Stimulated activated naive B cell treated with anti-CD40 and anti-IgM and Interleukin-4, amounts not matched to agents 10 μg/mL and 1 μg/mL and 100 μg/mL, for 72 hours (primary cell): ENCODE results near the gene FAM13C.
"Not testable (repeated sequence)": the region's sequence is repeated elsewhere in the genome, so short reads cannot be mapped to it uniquely, and the experiment has no call there.

Experiments used
- ATAC-seq, 2 donors: fragments of 150-1000 bp; cut with Tn5 transposase; replicated peaks; 2 replicates each; pipeline ENCODE4 v1.10.0; 2021; ENCODE audit warnings: moderate library complexity in 1 of 2
- DNase-seq: peaks from one replicate; pipeline ENCODE4 v3.0.0; 2021
- H3K27ac Mint-ChIP-seq: one replicate; pipeline ENCODE4 v1.8.0; 2022; ENCODE audit warnings: mild to moderate bottlenecking, mixed read lengths
- H3K27me3 Mint-ChIP-seq, 2 donors: one replicate each; pipeline ENCODE4 v1.8.0; 2022; ENCODE audit warnings: mixed read lengths in 2 of 2
- H3K36me3 Mint-ChIP-seq, 2 donors: one replicate each; pipeline ENCODE4 v1.8.0; 2022; ENCODE audit warnings: mixed read lengths in 2 of 2, mild to moderate bottlenecking in 1 of 2
- H3K4me1 Mint-ChIP-seq, 2 donors: one replicate each; pipeline ENCODE4 v1.8.0; 2022; ENCODE audit warnings: mixed read lengths in 2 of 2, mild to moderate bottlenecking in 1 of 2
- H3K4me3 Mint-ChIP-seq, 2 donors: one replicate each; pipeline ENCODE4 v1.8.0; 2022; ENCODE audit warnings: mild to moderate bottlenecking in 2 of 2, mixed read lengths in 2 of 2, moderate library complexity in 1 of 2
- H3K9me3 Mint-ChIP-seq, 2 donors: one replicate each; pipeline ENCODE4 v1.8.0; 2022; ENCODE audit warnings: mixed read lengths in 2 of 2, mild to moderate bottlenecking in 1 of 2

FAM13C gene

GRCh38 chr10:59266321-59266720 lies 96.0 kb downstream of the FAM13C start:
- H3K36me3 Mint-ChIP-seq, result no peaks in the 10 kb centered on the region
- no peaks in the 10 kb centered on the region for H3K27me3 Mint-ChIP-seq
- no peak overlapping the region for H3K27ac Mint-ChIP-seq
- H3K4me1 Mint-ChIP-seq, result no peaks in the 10 kb centered on the region
- ATAC-seq (no peak), DNase-seq (no peak)
- peaks cover 0 to 2% of the 10 kb centered on the region in 2 donors for H3K9me3 Mint-ChIP-seq
- H3K4me3 Mint-ChIP-seq, result no peak overlapping the region

GRCh38 chr10:59265141-59265540 lies 97.2 kb downstream of the FAM13C start:
- Mint-ChIP-seq H3K36me3 (no peaks in the 10 kb centered on the region), H3K27ac (no peak overlapping the region), H3K4me3 (no peak overlapping the region), H3K4me1 (no peaks in the 10 kb centered on the region), H3K9me3 (peaks cover 0 to under 1% of the 10 kb centered on the region in 2 donors), H3K27me3 (no peaks in the 10 kb centered on the region)
- ATAC-seq (no peak), DNase-seq (no peak)

GRCh38 chr10:59258890-59259289 lies 103.5 kb downstream of the FAM13C start:
- Mint-ChIP-seq H3K27me3 (no peaks in the 10 kb centered on the region), H3K4me3 (no peak overlapping the region), H3K27ac (no peak overlapping the region), H3K4me1 (no peaks in the 10 kb centered on the region), H3K36me3 (no peaks in the 10 kb centered on the region), H3K9me3 (no peaks in the 10 kb centered on the region)
- ATAC-seq (no peak), DNase-seq (no peak)

GRCh38 chr10:59257224-59257623 lies 105.1 kb downstream of the FAM13C start:
- Mint-ChIP-seq H3K9me3 (no peaks in the 10 kb centered on the region), H3K36me3 (no peaks in the 10 kb centered on the region), H3K27ac (no peak overlapping the region), H3K27me3 (no peaks in the 10 kb centered on the region), H3K4me1 (no peaks in the 10 kb centered on the region), H3K4me3 (no peak overlapping the region)
- ATAC-seq (no peak), DNase-seq (no peak)

GRCh38 chr10:59255463-59255862 lies 106.9 kb downstream of the FAM13C start:
- Mint-ChIP-seq H3K27me3 (no peaks in the 10 kb centered on the region), H3K27ac (no peak overlapping the region), H3K9me3 (no peaks in the 10 kb centered on the region), H3K4me1 (no peaks in the 10 kb centered on the region), H3K36me3 (no peaks in the 10 kb centered on the region), H3K4me3 (no peak overlapping the region)
- DNase-seq (no peak), ATAC-seq (no peak)

DNA sequence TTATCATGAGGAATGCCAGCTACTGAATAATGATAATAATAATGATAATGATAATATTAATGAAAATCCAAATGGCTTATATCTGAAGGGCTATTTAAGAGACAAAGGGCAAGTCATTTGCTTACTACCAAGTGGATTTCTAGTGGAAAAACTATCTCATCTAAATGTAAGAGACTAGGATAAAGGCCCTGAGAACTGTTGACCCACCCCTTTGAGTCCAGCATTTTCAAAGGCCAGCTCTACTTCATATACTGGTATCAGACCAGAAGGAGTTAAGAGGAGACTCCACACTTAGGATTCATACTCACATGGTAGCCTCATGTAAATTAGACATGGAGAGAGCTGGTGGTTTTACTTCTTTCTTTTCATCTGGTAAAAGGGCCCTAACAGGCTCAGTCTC lies 109.9 kb downstream of the FAM13C start:
- ATAC-seq, result no peak
- DNase-seq, result no peak
- Mint-ChIP-seq H3K36me3 (no peaks in the 10 kb centered on the region), H3K27me3 (no peaks in the 10 kb centered on the region), H3K4me3 (no peak overlapping the region), H3K27ac (no peak overlapping the region), H3K4me1 (no peaks in the 10 kb centered on the region), H3K9me3 (no peaks in the 10 kb centered on the region)

DNA sequence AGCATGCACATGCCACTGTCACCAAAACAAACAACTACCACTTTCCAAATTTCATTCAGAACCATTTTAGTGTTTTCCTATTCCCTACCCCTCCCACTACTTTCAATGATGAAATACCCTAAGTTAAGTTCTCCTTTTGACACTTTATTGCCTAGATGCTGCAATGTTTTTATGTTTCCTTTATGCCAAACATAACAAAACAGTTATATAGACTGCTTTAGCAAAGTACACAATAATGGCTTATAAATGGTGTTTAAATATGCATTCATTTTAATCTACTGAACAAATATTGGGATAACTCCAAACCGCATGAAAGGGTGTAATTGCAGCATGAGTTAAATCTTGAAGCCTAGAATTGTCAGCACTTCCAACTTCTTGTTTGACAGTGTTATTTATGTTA lies 116.7 kb downstream of the FAM13C start:
- no peaks in the 10 kb centered on the region for H3K36me3 Mint-ChIP-seq
- no peak overlapping the region for H3K4me3 Mint-ChIP-seq
- ATAC-seq, result no peak
- H3K27me3 Mint-ChIP-seq, result peaks cover 0 to 5% of the 10 kb centered on the region in 2 donors
- H3K4me1 Mint-ChIP-seq, result no peaks in the 10 kb centered on the region
- DNase-seq, result no peak
- H3K27ac Mint-ChIP-seq, result no peak overlapping the region
- H3K9me3 Mint-ChIP-seq, result no peaks in the 10 kb centered on the region

DNA sequence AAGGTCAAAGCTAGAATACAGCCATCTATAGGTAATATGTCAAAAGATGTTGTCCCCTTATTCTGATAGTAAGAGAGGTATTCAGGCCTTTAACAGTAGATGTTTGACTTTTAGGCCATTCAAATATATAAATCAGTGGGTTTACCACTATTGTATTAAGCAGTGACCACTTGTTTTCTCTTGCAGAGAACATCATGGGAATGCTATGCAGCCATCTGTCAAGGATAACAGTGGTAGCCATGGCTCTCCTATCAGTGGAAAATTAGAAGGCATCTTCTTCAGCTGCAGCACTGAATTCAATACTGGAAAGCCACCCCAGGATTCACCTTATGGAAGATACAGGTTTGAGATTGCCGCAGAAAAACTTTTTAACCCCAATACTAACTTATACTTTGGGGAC lies 117.5 kb downstream of the FAM13C start:
- Mint-ChIP-seq H3K9me3 (no peaks in the 10 kb centered on the region), H3K36me3 (no peaks in the 10 kb centered on the region), H3K27me3 (peaks cover 0 to 5% of the 10 kb centered on the region in 2 donors), H3K4me3 (no peak overlapping the region), H3K4me1 (no peaks in the 10 kb centered on the region), H3K27ac (no peak overlapping the region)
- ATAC-seq (no peak), DNase-seq (no peak)

- Mint-ChIP-seq H3K27me3 (peaks cover 0 to 5% of the 10 kb centered on the region in 2 donors), H3K4me1 (no peaks in the 10 kb centered on the region), H3K27ac (no peak overlapping the region), H3K36me3 (no peaks in the 10 kb centered on the region), H3K4me3 (no peak overlapping the region), H3K9me3 (peaks cover 0 to 2% of the 10 kb centered on the region in 2 donors)
- ATAC-seq (no peak), DNase-seq (no peak)
These were observed 118.6 kb downstream of the FAM13C start for GRCh38 chr10:59243611-59244195.

- Mint-ChIP-seq H3K36me3 (no peaks in the 10 kb centered on the region), H3K27me3 (peaks cover 0 to 5% of the 10 kb centered on the region in 2 donors), H3K27ac (peak overlapping the region; percentile 37), H3K4me3 (no peak overlapping the region), H3K4me1 (no peaks in the 10 kb centered on the region), H3K9me3 (peaks cover 0 to 2% of the 10 kb centered on the region in 2 donors)
- no peak for DNase-seq
- no peak for ATAC-seq
These were observed 119.4 kb downstream of the FAM13C start for GRCh38 chr10:59242991-59243390.

DNA sequence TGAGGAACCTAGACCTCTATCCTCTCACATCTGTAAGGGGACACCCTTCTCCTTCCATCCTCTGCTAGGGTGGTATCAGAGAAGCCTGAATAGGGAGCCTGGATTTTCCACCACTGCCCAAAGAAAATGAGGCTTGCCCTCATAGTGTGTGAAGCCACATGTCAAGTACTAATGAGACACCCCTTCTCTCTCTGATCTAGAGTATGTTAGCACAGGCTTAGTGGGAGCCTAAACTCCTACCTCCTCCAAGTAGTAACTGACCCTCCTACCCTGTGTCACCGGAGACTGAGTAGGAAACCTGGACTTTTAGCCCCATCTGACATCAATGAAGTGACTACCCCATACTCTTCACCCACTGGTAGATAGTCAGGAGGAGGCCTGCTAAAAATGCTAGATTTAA lies 120.3 kb downstream of the FAM13C start:
- no peak overlapping the region for H3K4me3 Mint-ChIP-seq
- H3K27me3 Mint-ChIP-seq, result peaks cover 0 to 5% of the 10 kb centered on the region in 2 donors
- DNase-seq (no peak), ATAC-seq (no peak)
- H3K4me1 Mint-ChIP-seq, result no peaks in the 10 kb centered on the region
- H3K36me3 Mint-ChIP-seq, result no peaks in the 10 kb centered on the region
- H3K27ac Mint-ChIP-seq, result no peak overlapping the region
- peaks cover 0 to 2% of the 10 kb centered on the region in 2 donors for H3K9me3 Mint-ChIP-seq

GRCh38 chr10:59240582-59241183 lies 121.7 kb downstream of the FAM13C start:
- DNase-seq (no peak), ATAC-seq (no peak)
- Mint-ChIP-seq H3K4me3 (no peak overlapping the region), H3K4me1 (no peaks in the 10 kb centered on the region), H3K9me3 (peaks cover 0 to 2% of the 10 kb centered on the region in 2 donors), H3K36me3 (no peaks in the 10 kb centered on the region), H3K27me3 (peaks cover 0 to 9% of the 10 kb centered on the region in 2 donors), H3K27ac (no peak overlapping the region)

DNA sequence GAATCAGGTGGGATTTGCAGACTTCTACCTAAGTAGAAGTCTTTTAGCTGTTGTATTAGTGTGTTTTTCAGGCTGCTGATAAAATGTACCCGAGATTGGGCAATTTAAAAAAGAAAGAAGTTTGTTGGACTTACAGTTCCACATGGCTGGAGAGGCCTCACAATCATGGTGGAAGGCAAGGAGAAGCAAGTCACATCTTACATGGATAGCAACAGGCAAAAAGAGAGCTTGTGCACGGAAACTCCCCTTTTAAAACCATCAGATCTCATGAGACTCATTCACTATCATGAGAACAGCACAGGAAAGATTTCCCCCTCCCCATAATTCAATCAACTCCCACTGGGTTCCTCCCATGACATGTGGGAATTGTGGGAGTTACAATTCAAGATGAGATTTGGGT lies 123.2 kb downstream of the FAM13C start:
- not testable (repeated sequence) for H3K36me3 Mint-ChIP-seq, H3K27me3 Mint-ChIP-seq, H3K4me3 Mint-ChIP-seq, ATAC-seq, H3K4me1 Mint-ChIP-seq, H3K27ac Mint-ChIP-seq, DNase-seq, H3K9me3 Mint-ChIP-seq

- H3K27ac Mint-ChIP-seq, result no peak overlapping the region
- no peaks in the 10 kb centered on the region for H3K4me1 Mint-ChIP-seq
- no peak overlapping the region for H3K4me3 Mint-ChIP-seq
- no peaks in the 10 kb centered on the region for H3K36me3 Mint-ChIP-seq
- peaks cover 0 to 2% of the 10 kb centered on the region in 2 donors for H3K9me3 Mint-ChIP-seq
- H3K27me3 Mint-ChIP-seq, result peaks cover 0 to 9% of the 10 kb centered on the region in 2 donors
- no peak for DNase-seq
- ATAC-seq, result no peak
These were observed 124.6 kb downstream of the FAM13C start for GRCh38 chr10:59237775-59238174.

GRCh38 chr10:59236064-59236697 lies 126.2 kb downstream of the FAM13C start:
- H3K27me3 Mint-ChIP-seq, result peaks cover 0 to 5% of the 10 kb centered on the region in 2 donors
- H3K4me1 Mint-ChIP-seq, result no peaks in the 10 kb centered on the region
- ATAC-seq (no peak), DNase-seq (no peak)
- H3K27ac Mint-ChIP-seq, result no peak overlapping the region
- no peak overlapping the region for H3K4me3 Mint-ChIP-seq
- H3K9me3 Mint-ChIP-seq, result peaks cover 0 to 2% of the 10 kb centered on the region in 2 donors
- no peaks in the 10 kb centered on the region for H3K36me3 Mint-ChIP-seq
